IPS-18c (cell line): Measurements from ENCODE around the gene ME3.
"Not testable (repeated sequence)": the region's sequence is repeated elsewhere in the genome, so short reads cannot be mapped to it uniquely, and the experiment has no call there.

Experiments used
- H3K4me3 ChIP-seq: 2 replicates; pipeline ENCODE4 v1.7.0; 2013; ENCODE audit warnings: low read depth, mild to moderate bottlenecking, low read length, moderate library complexity; ENCODE audit not compliant: insufficient read depth
- H3K9me3 ChIP-seq: one replicate; pipeline ENCODE4 v1.6.1; 2013; ENCODE audit warnings: mild to moderate bottlenecking, low read length, moderate library complexity; ENCODE audit not compliant: control insufficient read depth, insufficient read depth

Gene ME3

DNA sequence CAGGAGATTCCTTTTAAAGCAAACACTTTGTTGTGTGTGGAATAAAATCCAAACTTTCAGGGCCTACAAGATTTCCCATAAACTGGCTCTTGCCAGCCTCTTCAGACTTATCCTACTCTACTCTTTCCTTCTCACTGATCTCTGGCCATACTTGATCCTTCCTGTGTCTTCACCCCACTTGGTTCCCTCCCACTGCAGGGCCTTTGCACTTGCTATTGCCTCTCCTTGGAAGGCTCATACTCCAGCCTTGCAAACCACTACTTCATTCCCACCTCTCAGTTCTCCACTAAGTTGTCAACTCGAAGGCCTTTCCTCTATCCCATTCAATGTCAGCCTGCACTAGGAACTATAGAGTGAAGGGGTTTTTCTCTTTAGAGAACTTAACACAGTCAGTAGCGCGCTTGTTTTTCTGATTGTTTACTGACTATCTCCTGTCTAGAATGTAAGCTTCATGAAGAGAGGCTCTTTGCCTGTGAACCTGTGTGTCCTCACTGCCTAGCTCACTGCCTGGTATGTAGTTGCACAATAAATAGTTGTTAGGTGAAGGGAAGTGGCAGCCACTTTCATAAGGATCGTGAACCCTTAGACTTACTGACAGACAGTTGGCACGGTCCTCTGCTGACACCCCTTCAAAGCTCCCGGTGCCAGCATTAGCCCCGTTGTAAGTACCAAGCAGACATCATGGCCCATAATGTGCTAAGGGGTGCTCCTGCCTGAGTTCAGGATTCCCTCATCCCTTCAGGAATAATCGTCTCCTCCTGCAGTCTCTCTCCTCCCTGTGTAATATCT lies 833 bp upstream of the ME3 start:
- H3K4me3 ChIP-seq, result no peak overlapping the region
- no peaks in the 10 kb centered on the region for H3K9me3 ChIP-seq

DNA sequence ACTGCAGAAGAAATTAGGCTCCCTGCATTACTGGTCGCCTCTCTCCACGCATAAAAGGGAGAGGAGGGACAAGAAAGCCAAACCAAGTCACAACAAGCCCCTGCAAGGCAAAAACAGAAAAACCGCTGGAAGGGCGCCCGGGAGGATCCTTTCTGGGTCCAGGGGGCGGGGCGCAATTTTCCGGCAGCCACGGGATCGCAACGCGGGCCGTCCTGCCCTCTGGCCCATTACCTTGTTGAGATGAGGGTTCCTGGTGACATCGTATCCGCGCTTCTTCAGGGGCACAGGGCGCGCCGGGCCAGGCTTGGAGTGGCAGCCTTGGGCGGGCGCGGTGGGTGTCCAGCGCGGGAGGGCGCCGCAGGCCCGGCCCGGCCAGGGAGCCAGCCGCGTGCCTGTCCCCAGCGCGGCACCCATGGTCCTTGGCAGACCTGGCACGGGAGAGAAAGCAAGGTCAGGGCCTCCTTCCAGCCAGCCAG lies 847 bp downstream of the ME3 start:
- Histone ChIP-seq H3K9me3 (no peaks in the 10 kb centered on the region), H3K4me3 (peak overlapping the region; percentile 68)

DNA sequence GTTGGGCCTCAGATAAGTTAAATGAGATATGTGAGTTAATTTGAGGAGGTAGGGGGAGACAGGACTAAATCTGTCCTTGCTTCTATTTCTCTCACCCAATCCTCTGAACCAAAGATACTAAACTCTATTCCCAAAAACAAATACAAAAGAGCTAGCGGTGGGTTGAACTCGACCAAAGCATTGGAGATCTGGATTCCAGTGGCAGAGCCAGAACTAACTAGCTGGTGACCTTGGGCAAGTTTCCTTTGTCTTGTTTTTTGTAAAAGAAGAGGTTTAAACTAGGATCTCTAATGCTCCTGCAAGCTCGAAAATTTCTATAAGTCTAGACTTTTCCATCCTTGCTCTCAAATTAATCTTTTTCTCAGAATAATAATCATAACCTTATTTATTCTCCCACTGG lies 1.5 kb downstream of the ME3 start:
- Histone ChIP-seq H3K9me3 (no peaks in the 10 kb centered on the region), H3K4me3 (no peak overlapping the region)

DNA sequence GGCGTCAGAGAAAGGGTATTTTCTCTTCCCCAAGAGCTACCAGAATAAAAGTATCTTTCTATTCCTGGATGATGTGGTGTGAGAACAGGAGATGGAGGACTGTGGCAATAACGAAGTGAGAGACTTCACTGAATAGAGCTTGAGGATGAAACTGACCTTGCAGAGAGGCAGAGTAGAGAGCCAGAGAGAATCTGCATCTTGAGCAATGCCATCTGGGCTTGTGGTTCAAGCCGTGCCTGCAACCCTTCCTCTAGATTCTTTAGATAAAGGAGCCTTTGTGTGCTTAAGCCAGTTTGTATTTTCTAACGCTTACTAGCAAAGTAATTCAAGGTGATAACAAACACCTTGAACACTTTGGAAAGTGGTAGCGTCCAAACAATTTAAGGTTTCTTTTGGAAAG lies 2.2 kb downstream of the ME3 start:
- Histone ChIP-seq H3K9me3 (no peaks in the 10 kb centered on the region), H3K4me3 (no peak overlapping the region)

DNA sequence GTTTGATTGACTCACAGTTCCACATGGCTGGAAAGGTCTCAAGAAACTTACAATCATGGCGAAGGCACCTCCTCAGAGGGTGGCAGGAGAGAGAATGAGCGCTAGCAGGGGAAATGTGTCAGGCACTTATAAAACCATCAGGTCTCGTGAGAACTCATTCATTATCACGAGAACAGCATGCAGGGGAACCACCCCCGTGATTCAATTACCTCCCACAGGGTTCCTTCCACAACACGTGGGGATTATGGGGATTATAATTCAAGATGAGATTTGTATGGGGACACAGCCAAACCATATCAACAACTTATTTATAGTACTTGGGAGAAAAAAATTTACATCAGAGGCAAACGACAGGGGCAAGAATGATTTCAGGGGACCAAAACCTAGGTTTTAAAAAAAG lies 3.0 kb downstream of the ME3 start:
- Histone ChIP-seq H3K9me3 (no peaks in the 10 kb centered on the region), H3K4me3 (no peak overlapping the region)

DNA sequence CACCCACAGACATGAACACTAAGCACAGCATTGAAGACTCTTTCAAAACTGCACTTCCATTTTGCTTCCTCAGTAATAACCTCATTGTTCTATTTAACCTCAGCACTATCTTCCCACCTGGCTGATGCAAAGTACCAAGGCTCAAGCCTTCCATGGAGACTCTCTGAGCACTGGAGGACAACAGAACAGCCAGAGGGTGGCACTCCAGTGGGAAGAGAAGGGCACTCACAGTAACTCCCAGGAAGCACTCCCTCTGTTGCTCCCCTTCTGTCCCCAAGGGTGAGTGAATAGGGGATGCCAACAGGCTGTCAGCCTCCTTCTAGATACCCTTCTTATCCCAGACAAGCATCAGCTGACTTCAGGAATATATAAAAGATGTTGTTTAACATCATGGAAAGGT lies 3.5 kb downstream of the ME3 start:
- no peaks in the 10 kb centered on the region for H3K9me3 ChIP-seq
- no peak overlapping the region for H3K4me3 ChIP-seq

DNA sequence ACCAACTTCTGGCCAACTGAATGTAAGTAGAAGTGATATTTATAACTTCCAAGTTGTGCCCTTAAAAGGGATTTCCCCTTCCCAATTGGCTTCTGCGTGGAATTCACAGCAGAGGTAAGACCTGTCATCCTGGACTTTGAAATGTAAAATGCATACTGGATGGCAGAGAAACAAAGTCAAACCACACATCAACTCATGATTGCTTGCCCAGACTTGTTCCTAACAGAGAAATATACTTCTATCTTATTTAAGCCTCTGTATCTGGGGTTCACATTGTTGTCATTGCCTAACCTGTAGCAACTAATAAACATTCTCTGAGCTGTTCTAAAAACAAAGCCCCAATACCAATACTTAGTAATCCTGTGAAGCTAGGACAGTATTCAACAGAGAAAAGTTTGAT lies 6.2 kb downstream of the ME3 start:
- H3K9me3 ChIP-seq, result no peaks in the 10 kb centered on the region
- no peak overlapping the region for H3K4me3 ChIP-seq

DNA sequence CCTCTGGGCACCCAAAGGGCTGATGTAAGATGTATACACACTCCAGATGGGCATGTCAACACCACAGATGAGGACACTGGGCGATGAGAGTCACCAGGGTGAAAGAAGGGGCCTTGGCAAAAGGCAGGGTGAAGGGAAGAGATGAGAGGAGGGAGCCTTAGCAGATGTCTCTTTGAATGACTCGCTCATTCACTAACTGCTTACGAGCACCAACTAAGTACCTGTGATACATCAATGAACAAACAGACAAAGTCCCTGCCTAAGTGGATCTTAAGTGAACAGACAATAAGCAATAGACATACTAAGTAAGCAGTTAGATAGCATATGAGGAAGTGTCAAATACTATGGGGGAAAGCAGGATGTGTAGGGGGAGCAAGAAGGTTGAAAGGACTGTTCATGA lies 7.5 kb downstream of the ME3 start:
- Histone ChIP-seq H3K4me3 (no peak overlapping the region), H3K9me3 (no peaks in the 10 kb centered on the region)

DNA sequence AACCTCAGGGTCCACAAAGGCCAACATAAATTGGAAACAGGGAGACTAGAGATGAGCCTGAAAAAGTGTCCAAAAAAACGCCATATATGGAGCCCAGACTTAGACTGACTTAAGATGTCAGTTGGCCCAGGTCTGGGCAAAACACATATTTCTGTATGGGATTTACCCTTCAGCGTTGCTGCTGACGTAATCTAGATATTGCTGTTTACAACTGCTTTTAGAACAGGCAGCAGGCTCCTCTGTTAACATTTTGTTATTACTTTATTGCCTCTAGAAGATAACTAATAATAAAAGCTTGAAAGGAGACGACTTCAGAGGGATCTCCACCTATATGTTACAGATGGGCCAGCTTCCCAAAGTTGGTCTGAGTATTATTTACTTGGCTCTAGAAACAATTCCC lies 8.7 kb downstream of the ME3 start:
- H3K4me3 ChIP-seq, result no peak overlapping the region
- no peaks in the 10 kb centered on the region for H3K9me3 ChIP-seq

DNA sequence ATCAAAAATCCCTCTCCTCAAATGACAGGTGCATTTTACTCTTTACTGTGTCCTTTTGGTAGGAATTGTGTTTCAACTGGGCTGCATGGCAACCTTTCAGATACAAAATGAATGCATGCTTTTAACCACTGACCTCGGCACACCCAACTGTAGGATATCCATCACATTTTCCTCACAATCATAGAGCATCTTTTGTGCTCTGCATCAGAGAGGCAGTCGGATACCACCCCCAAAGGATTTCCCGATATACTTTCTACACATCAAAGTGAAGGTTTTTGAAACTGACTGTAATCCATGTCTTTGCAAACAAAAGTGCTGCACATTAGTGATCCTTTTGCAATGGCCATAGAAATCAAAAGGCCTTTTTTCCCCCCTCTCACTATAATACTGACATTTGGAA lies 9.1 kb downstream of the ME3 start:
- H3K9me3 ChIP-seq, result no peaks in the 10 kb centered on the region
- no peak overlapping the region for H3K4me3 ChIP-seq

DNA sequence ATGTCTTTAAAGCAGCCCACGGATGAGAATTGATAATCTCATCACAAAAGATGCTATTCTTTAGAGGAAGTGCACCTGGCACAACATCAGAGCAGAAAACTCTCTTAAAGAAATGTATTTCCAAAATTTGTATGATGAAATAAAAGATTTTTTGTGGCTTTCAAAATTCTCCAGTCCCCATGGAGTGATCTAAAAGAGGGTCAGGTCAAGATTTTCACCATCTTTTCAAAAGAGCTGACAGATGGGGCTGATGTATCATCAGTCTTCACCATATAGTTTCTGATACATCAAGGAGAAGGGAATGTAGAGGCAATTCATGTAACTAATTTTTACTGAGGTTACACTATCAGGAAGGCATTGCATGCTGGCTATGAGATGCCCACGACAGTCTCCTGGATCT lies 11.7 kb downstream of the ME3 start:
- Histone ChIP-seq H3K4me3 (no peak overlapping the region), H3K9me3 (no peaks in the 10 kb centered on the region)

DNA sequence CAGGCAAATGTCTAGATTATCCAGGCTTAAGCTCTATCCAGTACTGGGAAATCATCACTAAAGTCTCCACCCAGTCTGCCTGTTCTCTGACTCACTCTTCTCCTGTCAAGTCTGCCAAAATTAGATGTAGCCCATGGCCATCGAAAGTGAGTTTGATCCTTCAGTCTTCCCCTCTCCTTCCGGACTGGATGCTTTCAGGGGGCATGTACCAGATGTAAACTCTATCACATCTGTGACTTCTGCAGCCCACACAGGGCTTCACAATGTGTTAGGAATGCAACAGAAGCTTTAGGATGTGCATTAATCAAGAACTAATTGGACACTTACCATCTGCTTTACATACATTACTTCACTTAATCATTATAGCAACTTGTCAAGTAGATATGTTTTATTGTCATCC lies 12.3 kb downstream of the ME3 start:
- H3K4me3 ChIP-seq, result no peak overlapping the region
- H3K9me3 ChIP-seq, result no peaks in the 10 kb centered on the region

DNA sequence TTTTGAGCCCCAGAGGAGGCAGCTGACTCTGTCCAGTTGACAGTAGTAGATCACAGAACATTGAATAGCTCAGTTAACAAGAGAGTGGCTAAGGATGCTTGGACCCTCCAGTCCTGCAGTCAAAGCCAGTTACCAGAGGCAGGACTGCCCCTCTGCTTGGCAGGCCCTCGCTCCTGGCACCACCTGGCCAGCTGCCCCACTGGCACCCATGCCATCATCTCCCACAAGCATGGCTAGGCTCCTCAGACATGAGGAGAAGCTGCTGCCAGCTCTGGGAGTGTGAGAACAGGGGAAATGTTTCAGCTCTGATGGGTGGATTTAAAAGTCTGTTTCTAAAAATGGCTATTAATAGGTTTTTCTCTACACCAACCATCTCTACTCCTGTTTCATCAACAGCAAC lies 13.9 kb downstream of the ME3 start:
- Histone ChIP-seq H3K4me3 (no peak overlapping the region), H3K9me3 (no peaks in the 10 kb centered on the region)

DNA sequence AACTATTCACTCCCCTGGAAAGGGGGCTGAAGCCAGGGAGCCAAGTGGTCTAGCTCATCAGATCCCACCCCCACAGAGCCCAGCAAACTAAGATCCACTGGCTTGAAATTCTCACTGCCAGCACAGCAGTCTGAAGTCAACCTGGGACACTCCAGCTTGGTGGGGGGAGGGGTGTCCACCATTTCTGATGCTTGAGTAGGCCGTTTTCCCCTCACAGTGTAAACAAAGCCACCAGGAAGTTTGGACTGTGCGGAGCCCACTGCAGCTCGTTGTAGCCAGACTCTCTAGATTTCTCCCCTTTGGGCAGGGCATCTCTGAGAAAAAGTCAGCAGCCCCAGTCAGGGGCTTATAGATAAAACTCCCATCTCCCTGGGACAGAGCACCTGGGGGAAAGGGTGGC lies 27.2 kb downstream of the ME3 start:
- H3K4me3 ChIP-seq, H3K9me3 ChIP-seq: not testable (repeated sequence)

DNA sequence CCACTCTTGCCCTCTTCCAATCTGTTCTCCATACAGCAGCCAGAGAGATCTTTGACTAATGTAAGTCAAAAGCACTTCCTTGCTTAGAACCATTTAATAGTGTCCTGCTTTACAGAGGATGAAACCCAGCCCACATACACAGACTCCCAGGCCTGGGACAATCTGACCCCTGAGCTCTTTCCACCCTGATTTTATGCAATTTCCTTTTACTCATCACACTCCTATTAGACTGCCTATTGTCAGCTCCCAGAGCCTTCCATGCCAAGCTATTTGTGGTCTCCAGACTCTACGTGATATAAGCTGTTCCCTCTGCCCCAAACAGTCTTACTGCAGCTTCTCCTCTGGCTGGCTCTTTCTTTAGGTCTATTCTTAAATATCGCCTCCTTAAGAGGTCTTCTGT lies 28.1 kb downstream of the ME3 start:
- H3K4me3 ChIP-seq, result no peak overlapping the region
- no peaks in the 10 kb centered on the region for H3K9me3 ChIP-seq

DNA sequence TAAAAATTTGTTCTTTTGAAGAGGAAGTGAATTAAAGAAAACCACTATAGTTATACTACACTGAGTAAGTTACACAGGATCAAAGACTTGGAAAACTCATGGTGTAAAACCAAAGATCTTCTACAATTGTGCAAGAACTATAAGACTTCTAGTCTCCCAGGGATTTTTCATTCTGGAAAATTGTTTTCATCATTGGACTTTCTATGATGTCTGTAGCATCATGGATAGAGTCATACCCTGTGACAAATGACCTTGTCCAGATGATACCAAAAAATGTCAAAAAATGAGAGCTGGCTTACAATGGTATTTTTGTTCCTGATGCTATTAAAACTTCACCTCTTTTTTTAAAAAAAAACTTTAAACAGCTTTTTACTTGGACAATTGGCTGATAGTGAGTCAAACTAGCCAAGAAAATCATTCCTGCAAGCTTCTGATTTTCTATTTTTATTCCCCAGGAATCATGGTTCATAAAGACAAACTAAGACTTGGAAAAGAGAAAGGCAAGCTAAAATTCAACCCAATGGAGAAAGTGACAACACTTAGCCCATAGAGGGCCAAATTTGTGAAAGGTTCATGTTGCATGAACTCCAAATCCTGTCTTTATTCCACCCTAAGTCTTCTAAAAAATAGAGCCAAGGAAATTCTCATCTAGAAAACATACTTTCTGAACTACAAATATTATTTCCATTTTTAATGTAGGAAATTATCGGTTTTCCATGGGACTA lies 30.7 kb downstream of the ME3 start:
- no peak overlapping the region for H3K4me3 ChIP-seq
- no peaks in the 10 kb centered on the region for H3K9me3 ChIP-seq

DNA sequence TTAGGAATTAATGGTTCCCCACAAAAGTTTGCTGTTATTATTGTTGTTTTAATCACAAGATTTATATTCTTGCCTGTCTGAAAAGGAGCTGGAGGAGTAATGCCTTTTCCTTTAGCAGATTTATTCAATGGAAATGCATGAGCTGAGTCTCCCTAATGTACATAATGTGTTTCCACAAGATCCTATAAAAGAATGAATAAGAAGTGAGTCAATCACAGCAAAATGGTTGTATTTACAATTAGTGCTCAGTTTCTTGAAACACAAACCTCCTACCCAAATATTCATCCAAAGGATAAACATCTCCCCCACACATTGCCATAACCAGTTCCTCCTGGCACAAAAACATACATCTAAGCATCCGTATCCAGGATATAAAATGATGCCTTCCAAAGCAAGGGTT lies 33.3 kb downstream of the ME3 start:
- Histone ChIP-seq H3K9me3 (no peaks in the 10 kb centered on the region), H3K4me3 (no peak overlapping the region)

DNA sequence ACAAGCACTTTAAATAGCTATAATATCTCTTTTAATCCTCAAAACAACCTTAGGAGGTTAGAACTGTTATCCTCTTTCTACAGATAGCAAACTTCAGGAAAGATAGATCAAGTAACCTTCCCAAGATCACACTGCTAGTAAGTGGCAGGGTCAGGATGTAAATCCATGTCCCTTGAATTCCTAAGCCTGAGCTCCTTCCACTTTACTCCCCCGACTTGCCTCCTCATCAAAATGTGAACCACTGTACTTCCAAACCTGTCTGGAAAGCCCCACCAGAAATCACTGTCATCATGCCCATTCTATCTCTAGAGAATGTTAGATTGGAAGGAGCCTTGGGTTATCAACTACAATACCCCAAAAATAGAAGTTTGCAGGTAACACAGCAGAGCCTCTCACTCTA lies 33.7 kb downstream of the ME3 start:
- Histone ChIP-seq H3K9me3 (no peaks in the 10 kb centered on the region), H3K4me3 (no peak overlapping the region)

DNA sequence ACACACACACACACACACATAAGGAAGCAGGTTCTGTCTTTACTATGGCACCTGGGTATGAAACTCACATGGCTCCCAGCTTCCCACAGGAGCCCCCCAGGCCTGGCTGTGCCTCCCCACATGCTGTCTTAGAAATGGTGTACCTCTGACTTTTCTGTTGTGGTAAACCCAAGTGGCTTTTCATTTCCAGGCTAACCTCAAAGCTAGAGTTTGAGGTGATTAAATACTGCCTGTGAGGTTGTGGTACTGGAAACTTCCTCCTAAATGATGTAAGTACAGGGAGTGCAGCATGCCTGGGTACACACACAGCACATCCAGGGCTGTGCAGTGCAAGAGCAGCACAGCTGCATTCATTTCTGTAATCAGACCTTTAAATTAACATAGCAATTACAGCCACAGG lies 34.4 kb downstream of the ME3 start:
- no peak overlapping the region for H3K4me3 ChIP-seq
- H3K9me3 ChIP-seq, result no peaks in the 10 kb centered on the region
